Suprapubic skin (tissue), 4 donors: ENCODE measurements around the gene SEZ6L2. TPM values are rescaled to one million over a fixed set of nuclear protein-coding genes. Genes with fewer than 3 reads are reported as not detected.

Source experiments
- DNase-seq, 2 donors: peaks; one replicate each; pipeline ENCODE4 v3.0.0-alpha.2; 2019; ENCODE audit warnings: low spot score in 2 of 2
- H3K27ac ChIP-seq: fragments of 200-600 bp; sonication (generic); one replicate; pipeline ENCODE4 v1.5.1; 2019
- H3K27me3 ChIP-seq: fragments of 200-600 bp; sonication (generic); one replicate; pipeline ENCODE4 v1.5.1; 2019
- H3K36me3 ChIP-seq: fragments of 200-600 bp; sonication (generic); one replicate; pipeline ENCODE4 v1.5.1; 2019
- H3K4me1 ChIP-seq: fragments of 200-600 bp; sonication (generic); one replicate; pipeline ENCODE4 v1.5.1; 2019
- H3K4me3 ChIP-seq: fragments of 200-600 bp; sonication (generic); one replicate; pipeline ENCODE4 v1.5.1; 2019; ENCODE audit warnings: mild to moderate bottlenecking
- H3K9me3 ChIP-seq: fragments of 200-600 bp; sonication (generic); one replicate; pipeline ENCODE4 v1.5.1; 2019
- CTCF ChIP-seq, 2 donors: fragments of 200-600 bp in 1 of 2; fragments of 450-650 bp in 1 of 2; sonication (generic) in 1 of 2; IDR thresholded peaks; one replicate each; pipeline ENCODE4 v1.5.1; 2016 to 2019; ENCODE audit warnings: antibody characterized with exemption in 2 of 2, mild to moderate bottlenecking in 1 of 2, moderate library complexity in 1 of 2
- EP300 ChIP-seq: sonication (generic); formaldehyde crosslinking; IDR thresholded peaks from one replicate; pipeline ENCODE4 v1.6.1; 2017; ENCODE audit warnings: antibody characterized with exemption
- POLR2A ChIP-seq, 2 donors: fragments of 450-650 bp; IDR thresholded peaks; one replicate each; pipeline ENCODE4 v1.6.1; 2017; ENCODE audit warnings: antibody characterized with exemption in 2 of 2, mild to moderate bottlenecking in 2 of 2, moderate library complexity in 2 of 2
- POLR2AphosphoS5 ChIP-seq, 3 donors: sonication (generic); formaldehyde crosslinking; IDR thresholded peaks; one replicate each; pipeline ENCODE4 v1.6.1; 2017; ENCODE audit warnings: antibody characterized with exemption in 3 of 3
- WGBS: methylation state at CpG from one replicate; pipeline ENCODE4 v1.1.5; 2018; 5-methylcytosine and 5-hydroxymethylcytosine counted together
- total RNA-seq, 4 donors: library from RNA; depleted of rRNA; stranded (reverse); fragments of >200 nt; gene quantifications; one replicate each; pipeline ENCODE4 v1.1.0, GENCODE V29; 2016

SEZ6L2 gene
- total RNA-seq, 4 donors from 2014 or later: 0.98 to 2.9 (median 1.2) TPM

DNA sequence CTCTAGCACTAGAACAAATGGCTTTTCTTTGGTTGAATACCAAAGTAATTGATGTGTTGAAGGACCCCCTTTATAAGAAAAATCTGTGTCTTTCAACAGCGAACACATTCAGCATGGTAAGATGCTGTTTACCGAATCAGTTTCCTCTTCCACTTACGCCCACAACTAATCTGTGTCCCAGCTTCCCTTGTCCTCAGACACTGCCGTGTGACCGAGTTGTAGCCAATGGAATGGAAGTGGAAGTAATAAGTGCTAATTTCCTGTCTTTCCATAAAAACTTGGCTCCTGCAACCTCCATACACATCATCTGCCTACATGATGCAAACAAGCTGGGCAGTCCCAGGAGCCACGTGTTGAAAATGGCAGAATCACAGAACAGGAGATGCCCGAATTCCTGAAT, 46.7 kb downstream of the SEZ6L2 start:
- H3K4me3 ChIP-seq: no peak overlapping the region
- no peaks in the 10 kb centered on the region for H3K27me3 ChIP-seq
- H3K36me3 ChIP-seq: peaks cover 7% of the 10 kb centered on the region
- TF ChIP-seq CTCF (IDR thresholded peaks at IDR 0.05) (no peak), POLR2AphosphoS5 (IDR thresholded peaks at IDR 0.05) (no peak), EP300 (no peak), POLR2A (IDR thresholded peaks at IDR 0.05) (no peak)
- peaks cover 13% of the 10 kb centered on the region for H3K4me1 ChIP-seq
- H3K9me3 ChIP-seq: no peaks in the 10 kb centered on the region
- no peak for DNase-seq
- no peak overlapping the region for H3K27ac ChIP-seq
- 42% methylated on average over 7 of the region's 7 CpGs for WGBS

DNA sequence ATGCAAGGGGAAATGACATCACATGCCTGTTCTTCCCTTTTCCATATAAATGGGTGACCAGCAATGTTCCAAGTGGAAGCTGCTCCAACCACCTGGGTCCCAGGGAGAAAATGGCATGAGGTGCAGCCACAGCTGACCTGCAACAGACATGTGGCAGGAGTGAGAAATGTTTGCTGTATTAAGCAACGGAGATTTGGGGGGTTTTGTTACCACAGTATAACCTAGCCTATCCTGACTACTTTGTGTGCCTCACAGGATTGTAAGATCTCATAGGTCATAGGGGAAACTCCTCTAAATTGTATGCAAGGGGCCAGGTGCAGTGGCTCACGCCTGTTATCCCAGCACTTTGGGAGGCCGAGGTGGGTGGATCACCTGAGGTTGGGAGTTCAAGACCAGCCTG, 48.4 kb downstream of the SEZ6L2 start:
- Histone ChIP-seq H3K27me3 (no peaks in the 10 kb centered on the region), H3K27ac (no peak overlapping the region), H3K4me3 (no peak overlapping the region), H3K4me1 (peaks cover 5% of the 10 kb centered on the region), H3K36me3 (peaks cover 23% of the 10 kb centered on the region), H3K9me3 (no peaks in the 10 kb centered on the region)
- 92% methylated on average over 3 of the region's 3 CpGs for WGBS
- DNase-seq: no peak
- TF ChIP-seq CTCF (IDR thresholded peaks at IDR 0.05) (no peak), EP300 (no peak), POLR2A (IDR thresholded peaks at IDR 0.05) (no peak), POLR2AphosphoS5 (IDR thresholded peaks at IDR 0.05) (no peak)

GRCh38 chr16:29849505-29849904, 49.8 kb downstream of the SEZ6L2 start:
- peaks cover 5% of the 10 kb centered on the region for H3K4me1 ChIP-seq
- no peaks in the 10 kb centered on the region for H3K27me3 ChIP-seq
- peaks cover 38% of the 10 kb centered on the region for H3K36me3 ChIP-seq
- H3K27ac ChIP-seq: no peak overlapping the region
- WGBS: 56% methylated on average over 5 of the region's 5 CpGs
- DNase-seq: no peak
- H3K9me3 ChIP-seq: no peaks in the 10 kb centered on the region
- TF ChIP-seq EP300: no peak
- no peak for TF ChIP-seq POLR2A (IDR thresholded peaks at IDR 0.05)
- no peak for TF ChIP-seq CTCF (IDR thresholded peaks at IDR 0.05)
- no peak for TF ChIP-seq POLR2AphosphoS5 (IDR thresholded peaks at IDR 0.05)
- H3K4me3 ChIP-seq: no peak overlapping the region

- 62% methylated on average over 8 of the region's 15 CpGs for WGBS
These were observed 50.7 kb downstream of the SEZ6L2 start for GRCh38 chr16:29848420-29849297.

More at GRCh38 chr16:29848420-29849297, 50.7 kb downstream of the SEZ6L2 start:
- TF ChIP-seq CTCF (IDR thresholded peaks at IDR 0.05): peak; percentile 48 to 90
- no peak for TF ChIP-seq EP300
- no peak for TF ChIP-seq POLR2AphosphoS5 (IDR thresholded peaks at IDR 0.05)
- no peak for TF ChIP-seq POLR2A (IDR thresholded peaks at IDR 0.05)
- no peak overlapping the region for H3K27ac ChIP-seq
- DNase-seq: peak; percentile 85 to 86
- H3K27me3 ChIP-seq: no peaks in the 10 kb centered on the region
- no peaks in the 10 kb centered on the region for H3K9me3 ChIP-seq
- H3K4me1 ChIP-seq: peaks cover 5% of the 10 kb centered on the region
- no peak overlapping the region for H3K4me3 ChIP-seq
- H3K36me3 ChIP-seq: peaks cover 46% of the 10 kb centered on the region
